ENCODE data around the gene AHDC1. TPM values are rescaled to one million over a fixed set of nuclear protein-coding genes. Genes with fewer than 3 reads are reported as not detected.
A peak's percentile ranks its signal among the peaks of the same experiment; 100 is the strongest.

Gene AHDC1
- total and polyA plus RNA-seq, 2 of the 13 experiments (the other 11 are each of a cell fraction or from before 2014, with no cell fraction given), result 1.0 to 2.7 TPM

DNA sequence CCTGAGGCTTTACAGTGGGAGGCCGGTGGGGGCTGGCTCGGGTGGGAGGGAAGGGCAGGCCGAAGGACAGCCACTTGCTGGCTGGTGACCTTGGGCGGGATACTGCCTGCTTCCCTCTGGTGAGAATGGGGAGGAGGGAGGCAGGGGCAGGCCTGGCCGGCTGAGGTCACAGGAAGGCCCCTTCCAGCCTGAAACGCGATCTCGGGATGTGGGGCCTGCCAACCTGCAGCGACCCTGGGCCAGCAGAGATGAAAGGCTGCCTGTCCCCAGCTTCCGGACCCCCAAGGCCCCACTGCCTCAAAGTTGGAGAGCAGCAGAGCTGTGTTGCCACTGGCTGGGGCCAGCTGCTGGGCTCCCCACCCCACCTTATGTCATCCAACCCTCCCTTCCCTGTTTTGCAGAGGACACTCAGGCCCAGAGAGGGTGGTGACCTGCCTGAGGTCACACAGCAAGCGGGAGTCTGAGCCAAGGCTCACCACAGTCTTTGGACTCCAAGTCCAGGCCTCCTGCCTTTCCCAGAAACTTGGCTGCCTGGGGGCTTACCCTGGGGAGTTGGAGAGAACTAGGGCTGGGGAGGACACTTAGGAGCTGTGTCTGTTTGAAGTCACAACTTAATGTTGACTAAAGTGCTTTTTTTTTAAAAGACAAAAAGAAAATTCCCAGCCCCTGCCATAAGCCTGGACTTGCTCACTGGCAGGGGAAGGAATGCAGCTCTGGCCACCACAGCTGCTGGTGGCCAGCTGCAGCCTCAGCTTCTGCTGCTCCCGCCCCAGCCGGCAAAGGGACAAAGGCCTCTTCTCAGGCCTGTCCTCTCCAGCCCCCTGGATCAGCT is 99.1 kb downstream of the AHDC1 start (continued):
- TF ChIP-seq ZMAT3 (CRISPR knock-in tag; conservative IDR thresholded peaks at IDR 0.05) (no peak; the same call in 1 of the 2 replicates), TARDBP (CRISPR knock-in tag; IDR thresholded peaks at IDR 0.05) (peak; percentile 74), JUND (CRISPR knock-in tag; IDR thresholded peaks at IDR 0.05) (peak; percentile 64; the same call in 1 of the 2 replicates), POLR2AphosphoS2 (IDR thresholded peaks at IDR 0.05; ENCODE audit: low read depth, low read length) (no peak), MTA3 (CRISPR knock-in tag; IDR thresholded peaks at IDR 0.05) (no peak), SIX4 (CRISPR knock-in tag; IDR thresholded peaks at IDR 0.05) (peak; percentile 95), ZKSCAN8 (CRISPR knock-in tag; IDR thresholded peaks at IDR 0.05; ENCODE audit: borderline replicate concordance) (peak; percentile 72; the same call in 1 of the 2 replicates), HDAC1 (CRISPR knock-in tag; IDR thresholded peaks at IDR 0.05) (peak; percentile 82), CEBPG (CRISPR knock-in tag; IDR thresholded peaks at IDR 0.05) (peak; percentile 16; the same call in 1 of the 2 replicates), RXRA (CRISPR knock-in tag; IDR thresholded peaks at IDR 0.05) (peak; percentile 95), SP5 (CRISPR knock-in tag; IDR thresholded peaks at IDR 0.05; ENCODE audit: borderline replicate concordance, low read depth) (peak; percentile 81), NCOR1 (IDR thresholded peaks at IDR 0.05; ENCODE audit: borderline replicate concordance, low read length) (peak; percentile 45; the same call in 1 of the 2 replicates), NR2F6 (IDR thresholded peaks at IDR 0.05) (peak; percentile 81), NR2F6 (CRISPR knock-in tag; IDR thresholded peaks at IDR 0.05) (peak; percentile 89), ZNF598 (CRISPR knock-in tag; IDR thresholded peaks at IDR 0.05; ENCODE audit: borderline replicate concordance) (peak; percentile 63), SMARCC2 (IDR thresholded peaks at IDR 0.05) (no peak), HOXA9 (CRISPR knock-in tag; IDR thresholded peaks at IDR 0.05; ENCODE audit: borderline replicate concordance) (no peak)
- TF ChIP-seq, protein P1, sequence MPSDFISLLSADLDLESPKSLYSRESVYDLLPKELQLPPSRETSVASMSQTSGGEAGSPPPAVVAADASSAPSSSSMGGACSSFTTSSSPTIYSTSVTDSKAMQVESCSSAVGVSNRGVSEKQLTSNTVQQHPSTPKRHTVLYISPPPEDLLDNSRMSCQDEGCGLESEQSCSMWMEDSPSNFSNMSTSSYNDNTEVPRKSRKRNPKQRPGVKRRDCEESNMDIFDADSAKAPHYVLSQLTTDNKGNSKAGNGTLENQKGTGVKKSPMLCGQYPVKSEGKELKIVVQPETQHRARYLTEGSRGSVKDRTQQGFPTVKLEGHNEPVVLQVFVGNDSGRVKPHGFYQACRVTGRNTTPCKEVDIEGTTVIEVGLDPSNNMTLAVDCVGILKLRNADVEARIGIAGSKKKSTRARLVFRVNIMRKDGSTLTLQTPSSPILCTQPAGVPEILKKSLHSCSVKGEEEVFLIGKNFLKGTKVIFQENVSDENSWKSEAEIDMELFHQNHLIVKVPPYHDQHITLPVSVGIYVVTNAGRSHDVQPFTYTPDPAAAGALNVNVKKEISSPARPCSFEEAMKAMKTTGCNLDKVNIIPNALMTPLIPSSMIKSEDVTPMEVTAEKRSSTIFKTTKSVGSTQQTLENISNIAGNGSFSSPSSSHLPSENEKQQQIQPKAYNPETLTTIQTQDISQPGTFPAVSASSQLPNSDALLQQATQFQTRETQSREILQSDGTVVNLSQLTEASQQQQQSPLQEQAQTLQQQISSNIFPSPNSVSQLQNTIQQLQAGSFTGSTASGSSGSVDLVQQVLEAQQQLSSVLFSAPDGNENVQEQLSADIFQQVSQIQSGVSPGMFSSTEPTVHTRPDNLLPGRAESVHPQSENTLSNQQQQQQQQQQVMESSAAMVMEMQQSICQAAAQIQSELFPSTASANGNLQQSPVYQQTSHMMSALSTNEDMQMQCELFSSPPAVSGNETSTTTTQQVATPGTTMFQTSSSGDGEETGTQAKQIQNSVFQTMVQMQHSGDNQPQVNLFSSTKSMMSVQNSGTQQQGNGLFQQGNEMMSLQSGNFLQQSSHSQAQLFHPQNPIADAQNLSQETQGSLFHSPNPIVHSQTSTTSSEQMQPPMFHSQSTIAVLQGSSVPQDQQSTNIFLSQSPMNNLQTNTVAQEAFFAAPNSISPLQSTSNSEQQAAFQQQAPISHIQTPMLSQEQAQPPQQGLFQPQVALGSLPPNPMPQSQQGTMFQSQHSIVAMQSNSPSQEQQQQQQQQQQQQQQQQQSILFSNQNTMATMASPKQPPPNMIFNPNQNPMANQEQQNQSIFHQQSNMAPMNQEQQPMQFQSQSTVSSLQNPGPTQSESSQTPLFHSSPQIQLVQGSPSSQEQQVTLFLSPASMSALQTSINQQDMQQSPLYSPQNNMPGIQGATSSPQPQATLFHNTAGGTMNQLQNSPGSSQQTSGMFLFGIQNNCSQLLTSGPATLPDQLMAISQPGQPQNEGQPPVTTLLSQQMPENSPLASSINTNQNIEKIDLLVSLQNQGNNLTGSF (CRISPR knock-in tag; IDR thresholded peaks at IDR 0.05), result no peak; the same call in 1 of the 2 replicates
- TF ChIP-seq, protein P2, sequence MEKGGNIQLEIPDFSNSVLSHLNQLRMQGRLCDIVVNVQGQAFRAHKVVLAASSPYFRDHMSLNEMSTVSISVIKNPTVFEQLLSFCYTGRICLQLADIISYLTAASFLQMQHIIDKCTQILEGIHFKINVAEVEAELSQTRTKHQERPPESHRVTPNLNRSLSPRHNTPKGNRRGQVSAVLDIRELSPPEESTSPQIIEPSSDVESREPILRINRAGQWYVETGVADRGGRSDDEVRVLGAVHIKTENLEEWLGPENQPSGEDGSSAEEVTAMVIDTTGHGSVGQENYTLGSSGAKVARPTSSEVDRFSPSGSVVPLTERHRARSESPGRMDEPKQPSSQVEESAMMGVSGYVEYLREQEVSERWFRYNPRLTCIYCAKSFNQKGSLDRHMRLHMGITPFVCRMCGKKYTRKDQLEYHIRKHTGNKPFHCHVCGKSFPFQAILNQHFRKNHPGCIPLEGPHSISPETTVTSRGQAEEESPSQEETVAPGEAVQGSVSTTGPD (CRISPR knock-in tag; IDR thresholded peaks at IDR 0.05), result no peak; the same call in 1 of the 2 replicates
- TF ChIP-seq, protein P3, sequence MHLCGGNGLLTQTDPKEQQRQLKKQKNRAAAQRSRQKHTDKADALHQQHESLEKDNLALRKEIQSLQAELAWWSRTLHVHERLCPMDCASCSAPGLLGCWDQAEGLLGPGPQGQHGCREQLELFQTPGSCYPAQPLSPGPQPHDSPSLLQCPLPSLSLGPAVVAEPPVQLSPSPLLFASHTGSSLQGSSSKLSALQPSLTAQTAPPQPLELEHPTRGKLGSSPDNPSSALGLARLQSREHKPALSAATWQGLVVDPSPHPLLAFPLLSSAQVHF (CRISPR knock-in tag; IDR thresholded peaks at IDR 0.05), result no peak
- TF ChIP-seq, protein P4, sequence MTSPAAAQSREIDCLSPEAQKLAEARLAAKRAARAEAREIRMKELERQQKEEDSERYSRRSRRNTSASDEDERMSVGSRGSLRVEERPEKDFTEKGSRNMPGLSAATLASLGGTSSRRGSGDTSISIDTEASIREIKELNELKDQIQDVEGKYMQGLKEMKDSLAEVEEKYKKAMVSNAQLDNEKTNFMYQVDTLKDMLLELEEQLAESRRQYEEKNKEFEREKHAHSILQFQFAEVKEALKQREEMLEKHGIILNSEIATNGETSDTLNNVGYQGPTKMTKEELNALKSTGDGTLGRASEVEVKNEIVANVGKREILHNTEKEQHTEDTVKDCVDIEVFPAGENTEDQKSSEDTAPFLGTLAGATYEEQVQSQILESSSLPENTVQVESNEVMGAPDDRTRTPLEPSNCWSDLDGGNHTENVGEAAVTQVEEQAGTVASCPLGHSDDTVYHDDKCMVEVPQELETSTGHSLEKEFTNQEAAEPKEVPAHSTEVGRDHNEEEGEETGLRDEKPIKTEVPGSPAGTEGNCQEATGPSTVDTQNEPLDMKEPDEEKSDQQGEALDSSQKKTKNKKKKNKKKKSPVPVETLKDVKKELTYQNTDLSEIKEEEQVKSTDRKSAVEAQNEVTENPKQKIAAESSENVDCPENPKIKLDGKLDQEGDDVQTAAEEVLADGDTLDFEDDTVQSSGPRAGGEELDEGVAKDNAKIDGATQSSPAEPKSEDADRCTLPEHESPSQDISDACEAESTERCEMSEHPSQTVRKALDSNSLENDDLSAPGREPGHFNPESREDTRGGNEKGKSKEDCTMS (CRISPR knock-in tag; conservative IDR thresholded peaks at IDR 0.05), result no peak

Measured in HepG2 (cell line).